ENCODE data around the gene TIGD1.

The TIGD1 gene

GRCh38 chr2:232588031-232588430 is 37.7 kb upstream of the TIGD1 start:
- Histone ChIP-seq H3F3A (ENCODE audit: insufficient read depth, low read length) (no peaks in the 10 kb centered on the region), H3K9ac (ENCODE audit: low read length) (no peak overlapping the region), H3K27me3 (replicated peaks; ENCODE audit: insufficient read depth, low read length) (no peaks in the 10 kb centered on the region), H2AFZ (ENCODE audit: low read length) (no peak overlapping the region), H3K9me3 (replicated peaks; ENCODE audit: insufficient read depth, low read length) (no peaks in the 10 kb centered on the region), H4K20me1 (ENCODE audit: insufficient read depth, low read length) (no peaks in the 10 kb centered on the region), H3K79me2 (ENCODE audit: low read length) (no peaks in the 10 kb centered on the region), H3K4me2 (ENCODE audit: low read depth, low read length) (no peak overlapping the region), H3K36me3 (replicated peaks; ENCODE audit: insufficient read depth, low read length) (no peaks in the 10 kb centered on the region), H3K9me2 (replicated peaks; ENCODE audit: insufficient read depth, low read length) (no peaks in the 10 kb centered on the region), H3K27ac (ENCODE audit: low read length) (no peak overlapping the region), H3K4me1 (ENCODE audit: low read length) (peaks cover 7% of the 10 kb centered on the region), H3K4me3 (ENCODE audit: low read length) (no peak overlapping the region)
- DNase-seq = no peak
- TF ChIP-seq EZH2 (optimal IDR thresholded peaks at IDR 0.05; ENCODE audit: low read depth, low read length) = no peak
- no peak for TF ChIP-seq CTCF (IDR thresholded peaks at IDR 0.05; ENCODE audit: low read length)
- TF ChIP-seq EZH2phosphoT487 (IDR thresholded peaks at IDR 0.05; ENCODE audit: low read length) = no peak

- Histone ChIP-seq H3K9me3 (replicated peaks; ENCODE audit: insufficient read depth, low read length) (no peaks in the 10 kb centered on the region), H4K20me1 (ENCODE audit: insufficient read depth, low read length) (no peaks in the 10 kb centered on the region), H3K9me2 (replicated peaks; ENCODE audit: insufficient read depth, low read length) (no peaks in the 10 kb centered on the region), H3F3A (ENCODE audit: insufficient read depth, low read length) (no peaks in the 10 kb centered on the region), H3K4me1 (ENCODE audit: low read length) (peaks cover 2% of the 10 kb centered on the region), H3K4me3 (ENCODE audit: low read length) (no peak overlapping the region), H3K79me2 (ENCODE audit: low read length) (no peaks in the 10 kb centered on the region), H3K9ac (ENCODE audit: low read length) (no peak overlapping the region), H3K27ac (ENCODE audit: low read length) (no peak overlapping the region), H3K4me2 (ENCODE audit: low read depth, low read length) (no peak overlapping the region), H2AFZ (ENCODE audit: low read length) (no peak overlapping the region), H3K36me3 (replicated peaks; ENCODE audit: insufficient read depth, low read length) (no peaks in the 10 kb centered on the region), H3K27me3 (replicated peaks; ENCODE audit: insufficient read depth, low read length) (no peaks in the 10 kb centered on the region)
- DNase-seq = no peak
- TF ChIP-seq EZH2phosphoT487 (IDR thresholded peaks at IDR 0.05; ENCODE audit: low read length) = no peak
- no peak for TF ChIP-seq CTCF (IDR thresholded peaks at IDR 0.05; ENCODE audit: low read length)
- no peak for TF ChIP-seq EZH2 (optimal IDR thresholded peaks at IDR 0.05; ENCODE audit: low read depth, low read length)
These were observed 37.2 kb upstream of the TIGD1 start for GRCh38 chr2:232587512-232587911.

GRCh38 chr2:232586943-232587505 is 36.7 kb upstream of the TIGD1 start:
- no peak overlapping the region for H3K4me3 ChIP-seq (ENCODE audit: low read length)
- H2AFZ ChIP-seq (ENCODE audit: low read length) = no peak overlapping the region
- no peak overlapping the region for H3K4me2 ChIP-seq (ENCODE audit: low read depth, low read length)
- H4K20me1 ChIP-seq (ENCODE audit: insufficient read depth, low read length) = no peaks in the 10 kb centered on the region
- no peaks in the 10 kb centered on the region for H3F3A ChIP-seq (ENCODE audit: insufficient read depth, low read length)
- no peaks in the 10 kb centered on the region for H3K79me2 ChIP-seq (ENCODE audit: low read length)
- no peaks in the 10 kb centered on the region for H3K36me3 ChIP-seq (replicated peaks; ENCODE audit: insufficient read depth, low read length)
- no peaks in the 10 kb centered on the region for H3K27me3 ChIP-seq (replicated peaks; ENCODE audit: insufficient read depth, low read length)
- H3K9ac ChIP-seq (ENCODE audit: low read length) = no peak overlapping the region
- DNase-seq = no peak
- no peaks in the 10 kb centered on the region for H3K9me2 ChIP-seq (replicated peaks; ENCODE audit: insufficient read depth, low read length)
- peaks cover 6% of the 10 kb centered on the region for H3K4me1 ChIP-seq (ENCODE audit: low read length)
- H3K27ac ChIP-seq (ENCODE audit: low read length) = no peak overlapping the region
- H3K9me3 ChIP-seq (replicated peaks; ENCODE audit: insufficient read depth, low read length) = no peaks in the 10 kb centered on the region
- TF ChIP-seq CTCF (IDR thresholded peaks at IDR 0.05; ENCODE audit: low read length) (no peak), EZH2 (optimal IDR thresholded peaks at IDR 0.05; ENCODE audit: low read depth, low read length) (no peak)

Data from MM.1S (cell line).